Loucy (cell line): Measurements from ENCODE around the gene KCNT2.

ENCODE experiments used
- CTCF ChIP-seq: fragments of 200-600 bp; sonication (generic); conservative IDR thresholded peaks from 2 replicates; pipeline ENCODE4 v1.5.1; 2014; ENCODE audit warnings: mild to moderate bottlenecking, antibody characterized with exemption, low read length
- EZH2phosphoT487 ChIP-seq: fragments of 200-600 bp; IDR thresholded peaks from 2 replicates; pipeline ENCODE4 v1.6.1; 2018; ENCODE audit warnings: antibody characterized with exemption, mild to moderate bottlenecking, moderate library complexity, borderline replicate concordance

GRCh38 chr1:196649990-196650389, 41.8 kb upstream of the KCNT2 start:
- no peak for TF ChIP-seq EZH2phosphoT487
- TF ChIP-seq CTCF, result no peak
